GM23338 (cell line): ENCODE measurements around the gene CDK5RAP1. TPM values are rescaled to one million over a fixed set of nuclear protein-coding genes. Genes with fewer than 3 reads are reported as not detected.

Source experiments
- ATAC-seq: fragments of 200-7000 bp; cut with Tn5 transposase; 3 replicates; pipeline ENCODE4 v1.9.1; 2020
- DNase-seq: peaks from one replicate; pipeline ENCODE4 v3.0.0-alpha.2; 2015; ENCODE audit warnings: low spot score
- H2AFZ ChIP-seq: fragments of 200-600 bp; sonication (generic); 2 replicates; pipeline ENCODE4 v1.8.0; 2016; ENCODE audit warnings: antibody characterized with exemption, mild to moderate bottlenecking, moderate library complexity
- H3F3A ChIP-seq: fragments of 200-600 bp; sonication (generic); replicated peaks from 2 replicates; pipeline ENCODE4 v1.8.0; 2017; ENCODE audit warnings: antibody characterized with exemption, mixed run types, low read depth
- H3K27ac ChIP-seq: fragments of 200-600 bp; sonication (generic); 2 replicates; pipeline ENCODE4 v1.6.1; 2016; ENCODE audit warnings: low read depth
- H3K27me3 ChIP-seq: fragments of 200-600 bp; sonication (generic); 2 replicates; pipeline ENCODE4 v1.8.0; 2016; ENCODE audit warnings: mild to moderate bottlenecking, mixed run types, moderate library complexity; ENCODE audit not compliant: insufficient read depth
- H3K36me3 ChIP-seq: fragments of 200-600 bp; sonication (generic); 2 replicates; pipeline ENCODE4 v1.8.0; 2016; ENCODE audit warnings: mild to moderate bottlenecking; ENCODE audit not compliant: insufficient read depth
- H3K4me1 ChIP-seq: fragments of 200-600 bp; sonication (generic); 2 replicates; pipeline ENCODE4 v1.8.0; 2016; ENCODE audit warnings: mild to moderate bottlenecking, moderate library complexity; ENCODE audit not compliant: insufficient read depth
- H3K4me2 ChIP-seq: fragments of 200-600 bp; sonication (generic); 2 replicates; pipeline ENCODE4 v1.7.1; 2017; ENCODE audit warnings: mixed run types
- H3K4me3 ChIP-seq: fragments of 200-600 bp; sonication (generic); 2 replicates; pipeline ENCODE4 v1.6.1; 2016; ENCODE audit warnings: mixed run types
- H3K79me2 ChIP-seq: fragments of 200-600 bp; sonication (generic); replicated peaks from 2 replicates; pipeline ENCODE4 v1.8.0; 2017; ENCODE audit warnings: mild to moderate bottlenecking; ENCODE audit not compliant: insufficient read depth
- H3K9me2 ChIP-seq: fragments of 200-600 bp; sonication (generic); 2 replicates; pipeline ENCODE4 v1.8.0; 2017; ENCODE audit not compliant: insufficient read depth
- H4K20me1 ChIP-seq: fragments of 200-600 bp; sonication (generic); replicated peaks from 2 replicates; pipeline ENCODE4 v1.8.0; 2017; ENCODE audit warnings: mild to moderate bottlenecking; ENCODE audit not compliant: insufficient read depth
- H3K27ac Mint-ChIP-seq: 2 replicates; pipeline ENCODE4 v1.8.0; 2020; ENCODE audit warnings: inconsistent platforms, mild to moderate bottlenecking, moderate library complexity, mixed read lengths
- H3K27me3 Mint-ChIP-seq: 3 replicates; pipeline ENCODE4 v1.8.0; 2022; ENCODE audit warnings: low read depth, mild to moderate bottlenecking, moderate library complexity, mixed read lengths, inconsistent platforms; ENCODE audit not compliant: insufficient read depth, poor library complexity
- H3K36me3 Mint-ChIP-seq: 3 replicates; pipeline ENCODE4 v1.8.0; 2021; ENCODE audit warnings: low read depth, mild to moderate bottlenecking, inconsistent platforms, moderate library complexity, mixed read lengths
- H3K4me1 Mint-ChIP-seq: 3 replicates; pipeline ENCODE4 v1.8.0; 2020; ENCODE audit warnings: mild to moderate bottlenecking, inconsistent platforms, mixed read lengths
- H3K4me3 Mint-ChIP-seq: 3 replicates; pipeline ENCODE4 v1.8.0; 2021; ENCODE audit warnings: moderate library complexity, mild to moderate bottlenecking, inconsistent platforms, mixed read lengths
- H3K9me3 Mint-ChIP-seq: 3 replicates; pipeline ENCODE4 v1.8.0; 2020; ENCODE audit warnings: moderate library complexity, mild to moderate bottlenecking, inconsistent platforms, mixed read lengths
- CREB1 ChIP-seq: fragments of 250-450 bp; sonication (Bioruptor Pico); IDR thresholded peaks from 2 replicates; pipeline ENCODE4 v1.5.0; 2020; ENCODE audit warnings: low read depth, mild to moderate bottlenecking, moderate library complexity
- ETS1 ChIP-seq: IDR thresholded peaks from 2 replicates; pipeline ENCODE4 v1.6.1; 2016; ENCODE audit warnings: antibody characterized with exemption
- EZH2 ChIP-seq: fragments of 200-600 bp; sonication (generic); IDR thresholded peaks from one replicate; pipeline ENCODE4 v1.8.0; 2017; ENCODE audit warnings: antibody characterized with exemption, mild to moderate bottlenecking, low read depth; ENCODE audit not compliant: unreplicated experiment
- EZH2phosphoT487 ChIP-seq: fragments of 200-600 bp; sonication (generic); IDR thresholded peaks from one replicate; pipeline ENCODE4 v1.8.1; 2018; ENCODE audit warnings: antibody characterized with exemption; ENCODE audit not compliant: unreplicated experiment
- JUNB ChIP-seq: IDR thresholded peaks from one replicate; pipeline ENCODE4 v1.6.1; 2016; ENCODE audit warnings: antibody characterized with exemption; ENCODE audit not compliant: unreplicated experiment
- NANOG ChIP-seq: IDR thresholded peaks from 2 replicates; pipeline ENCODE4 v1.6.1; 2016; ENCODE audit warnings: antibody characterized with exemption, borderline replicate concordance
- POLR2AphosphoS5 ChIP-seq: IDR thresholded peaks from 2 replicates; pipeline ENCODE4 v1.6.1; 2016; ENCODE audit warnings: antibody characterized with exemption, low read depth
- STAT1 ChIP-seq: IDR thresholded peaks from one replicate; pipeline ENCODE4 v1.6.1; 2016; ENCODE audit warnings: antibody characterized with exemption; ENCODE audit not compliant: unreplicated experiment
- ZNF114 ChIP-seq: fragments of 250-450 bp; sonication (Bioruptor Pico); IDR thresholded peaks from 2 replicates; pipeline ENCODE4 v1.5.0; 2020; ENCODE audit warnings: mild to moderate bottlenecking, moderate library complexity
- ZNF331 ChIP-seq: fragments of 250-450 bp; sonication (Bioruptor Pico); IDR thresholded peaks from 2 replicates; pipeline ENCODE4 v1.5.0; 2020; ENCODE audit warnings: low read depth, mild to moderate bottlenecking, moderate library complexity
- polyA plus RNA-seq: library from polyadenylated mRNA; unstranded; fragments of >200 nt; fragmentation: Nextera tagmentation; extraction: Ambion mirVana; gene quantifications from 2 replicates; pipeline ENCODE4 v1.2.1, GENCODE V29; 2016
- total RNA-seq: library from RNA; depleted of rRNA; stranded (reverse); fragments of >200 nt; shearing (Covaris generic); gene quantifications from 2 replicates; pipeline ENCODE4 v1.2.3, GENCODE V29; 2014
- TF ChIP-seq, protein P1 (sequence below), 2 experiments: fragments of 200-600 bp in 1 of 2; sonication (generic) in 1 of 2; conservative IDR thresholded peaks; 2 replicates each; pipeline versions ENCODE4 v1.5.1 to v1.6.1; 2016 to 2017; ENCODE audit warnings: antibody characterized with exemption in 2 of 2, low read depth in 2 of 2, mild to moderate bottlenecking in 2 of 2, moderate library complexity in 1 of 2
- TF ChIP-seq, protein P2 (sequence below): IDR thresholded peaks from one replicate; pipeline ENCODE4 v1.6.1; 2018; ENCODE audit warnings: antibody characterized with exemption; ENCODE audit not compliant: unreplicated experiment
- TF ChIP-seq, protein P3 (sequence below): fragments of 250-450 bp; sonication (Bioruptor Pico); IDR thresholded peaks from 2 replicates; pipeline ENCODE4 v1.5.0; 2020; ENCODE audit warnings: mild to moderate bottlenecking, moderate library complexity

The CDK5RAP1 gene
- total and polyA plus RNA-seq, 2 experiments from 2014 or later = 33.8 to 38.1 TPM

DNA sequence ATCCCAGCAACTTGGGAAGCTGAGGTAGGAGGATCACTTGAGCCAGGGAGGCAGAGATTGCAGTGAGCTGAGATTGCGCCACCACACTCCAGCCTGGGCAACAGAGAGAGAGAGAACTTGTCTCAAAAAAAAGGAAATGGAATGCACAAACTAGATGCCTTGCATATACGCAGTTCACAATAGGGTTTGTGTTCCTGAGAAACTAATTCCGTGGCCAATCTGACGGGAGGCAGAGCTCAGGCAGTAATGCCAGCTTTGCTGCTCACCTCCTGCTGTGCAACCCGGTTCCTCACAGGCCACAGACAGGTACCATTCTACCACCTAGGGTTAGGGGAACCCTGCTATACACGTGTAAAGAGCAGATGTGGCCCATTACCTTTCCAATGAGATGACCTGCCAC lies 1.4 kb downstream of the CDK5RAP1 start:
- ATAC-seq (no peak), DNase-seq (no peak)
- no peaks in the 10 kb centered on the region for H3K27me3 ChIP-seq
- H3K9me2 ChIP-seq = no peaks in the 10 kb centered on the region
- no peak overlapping the region for H3K27ac Mint-ChIP-seq
- peaks cover 8% of the 10 kb centered on the region; the same call in 2 of the 3 replicates for H3K36me3 Mint-ChIP-seq
- H3K36me3 ChIP-seq = no peaks in the 10 kb centered on the region
- TF ChIP-seq ETS1 (no peak), STAT1 (no peak), JUNB (no peak), NANOG (no peak), EZH2phosphoT487 (no peak), ZNF331 (CRISPR knock-in tag) (no peak), CREB1 (CRISPR knock-in tag) (no peak), ZNF114 (CRISPR knock-in tag) (no peak), POLR2AphosphoS5 (no peak), EZH2 (no peak)
- TF ChIP-seq, protein P1, sequence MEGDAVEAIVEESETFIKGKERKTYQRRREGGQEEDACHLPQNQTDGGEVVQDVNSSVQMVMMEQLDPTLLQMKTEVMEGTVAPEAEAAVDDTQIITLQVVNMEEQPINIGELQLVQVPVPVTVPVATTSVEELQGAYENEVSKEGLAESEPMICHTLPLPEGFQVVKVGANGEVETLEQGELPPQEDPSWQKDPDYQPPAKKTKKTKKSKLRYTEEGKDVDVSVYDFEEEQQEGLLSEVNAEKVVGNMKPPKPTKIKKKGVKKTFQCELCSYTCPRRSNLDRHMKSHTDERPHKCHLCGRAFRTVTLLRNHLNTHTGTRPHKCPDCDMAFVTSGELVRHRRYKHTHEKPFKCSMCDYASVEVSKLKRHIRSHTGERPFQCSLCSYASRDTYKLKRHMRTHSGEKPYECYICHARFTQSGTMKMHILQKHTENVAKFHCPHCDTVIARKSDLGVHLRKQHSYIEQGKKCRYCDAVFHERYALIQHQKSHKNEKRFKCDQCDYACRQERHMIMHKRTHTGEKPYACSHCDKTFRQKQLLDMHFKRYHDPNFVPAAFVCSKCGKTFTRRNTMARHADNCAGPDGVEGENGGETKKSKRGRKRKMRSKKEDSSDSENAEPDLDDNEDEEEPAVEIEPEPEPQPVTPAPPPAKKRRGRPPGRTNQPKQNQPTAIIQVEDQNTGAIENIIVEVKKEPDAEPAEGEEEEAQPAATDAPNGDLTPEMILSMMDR (conservative IDR thresholded peaks at IDR 0.05; ENCODE audit: low read depth in 2 of 2) = no peak
- TF ChIP-seq, protein P2, sequence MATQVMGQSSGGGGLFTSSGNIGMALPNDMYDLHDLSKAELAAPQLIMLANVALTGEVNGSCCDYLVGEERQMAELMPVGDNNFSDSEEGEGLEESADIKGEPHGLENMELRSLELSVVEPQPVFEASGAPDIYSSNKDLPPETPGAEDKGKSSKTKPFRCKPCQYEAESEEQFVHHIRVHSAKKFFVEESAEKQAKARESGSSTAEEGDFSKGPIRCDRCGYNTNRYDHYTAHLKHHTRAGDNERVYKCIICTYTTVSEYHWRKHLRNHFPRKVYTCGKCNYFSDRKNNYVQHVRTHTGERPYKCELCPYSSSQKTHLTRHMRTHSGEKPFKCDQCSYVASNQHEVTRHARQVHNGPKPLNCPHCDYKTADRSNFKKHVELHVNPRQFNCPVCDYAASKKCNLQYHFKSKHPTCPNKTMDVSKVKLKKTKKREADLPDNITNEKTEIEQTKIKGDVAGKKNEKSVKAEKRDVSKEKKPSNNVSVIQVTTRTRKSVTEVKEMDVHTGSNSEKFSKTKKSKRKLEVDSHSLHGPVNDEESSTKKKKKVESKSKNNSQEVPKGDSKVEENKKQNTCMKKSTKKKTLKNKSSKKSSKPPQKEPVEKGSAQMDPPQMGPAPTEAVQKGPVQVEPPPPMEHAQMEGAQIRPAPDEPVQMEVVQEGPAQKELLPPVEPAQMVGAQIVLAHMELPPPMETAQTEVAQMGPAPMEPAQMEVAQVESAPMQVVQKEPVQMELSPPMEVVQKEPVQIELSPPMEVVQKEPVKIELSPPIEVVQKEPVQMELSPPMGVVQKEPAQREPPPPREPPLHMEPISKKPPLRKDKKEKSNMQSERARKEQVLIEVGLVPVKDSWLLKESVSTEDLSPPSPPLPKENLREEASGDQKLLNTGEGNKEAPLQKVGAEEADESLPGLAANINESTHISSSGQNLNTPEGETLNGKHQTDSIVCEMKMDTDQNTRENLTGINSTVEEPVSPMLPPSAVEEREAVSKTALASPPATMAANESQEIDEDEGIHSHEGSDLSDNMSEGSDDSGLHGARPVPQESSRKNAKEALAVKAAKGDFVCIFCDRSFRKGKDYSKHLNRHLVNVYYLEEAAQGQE = no peak
- TF ChIP-seq, protein P3, sequence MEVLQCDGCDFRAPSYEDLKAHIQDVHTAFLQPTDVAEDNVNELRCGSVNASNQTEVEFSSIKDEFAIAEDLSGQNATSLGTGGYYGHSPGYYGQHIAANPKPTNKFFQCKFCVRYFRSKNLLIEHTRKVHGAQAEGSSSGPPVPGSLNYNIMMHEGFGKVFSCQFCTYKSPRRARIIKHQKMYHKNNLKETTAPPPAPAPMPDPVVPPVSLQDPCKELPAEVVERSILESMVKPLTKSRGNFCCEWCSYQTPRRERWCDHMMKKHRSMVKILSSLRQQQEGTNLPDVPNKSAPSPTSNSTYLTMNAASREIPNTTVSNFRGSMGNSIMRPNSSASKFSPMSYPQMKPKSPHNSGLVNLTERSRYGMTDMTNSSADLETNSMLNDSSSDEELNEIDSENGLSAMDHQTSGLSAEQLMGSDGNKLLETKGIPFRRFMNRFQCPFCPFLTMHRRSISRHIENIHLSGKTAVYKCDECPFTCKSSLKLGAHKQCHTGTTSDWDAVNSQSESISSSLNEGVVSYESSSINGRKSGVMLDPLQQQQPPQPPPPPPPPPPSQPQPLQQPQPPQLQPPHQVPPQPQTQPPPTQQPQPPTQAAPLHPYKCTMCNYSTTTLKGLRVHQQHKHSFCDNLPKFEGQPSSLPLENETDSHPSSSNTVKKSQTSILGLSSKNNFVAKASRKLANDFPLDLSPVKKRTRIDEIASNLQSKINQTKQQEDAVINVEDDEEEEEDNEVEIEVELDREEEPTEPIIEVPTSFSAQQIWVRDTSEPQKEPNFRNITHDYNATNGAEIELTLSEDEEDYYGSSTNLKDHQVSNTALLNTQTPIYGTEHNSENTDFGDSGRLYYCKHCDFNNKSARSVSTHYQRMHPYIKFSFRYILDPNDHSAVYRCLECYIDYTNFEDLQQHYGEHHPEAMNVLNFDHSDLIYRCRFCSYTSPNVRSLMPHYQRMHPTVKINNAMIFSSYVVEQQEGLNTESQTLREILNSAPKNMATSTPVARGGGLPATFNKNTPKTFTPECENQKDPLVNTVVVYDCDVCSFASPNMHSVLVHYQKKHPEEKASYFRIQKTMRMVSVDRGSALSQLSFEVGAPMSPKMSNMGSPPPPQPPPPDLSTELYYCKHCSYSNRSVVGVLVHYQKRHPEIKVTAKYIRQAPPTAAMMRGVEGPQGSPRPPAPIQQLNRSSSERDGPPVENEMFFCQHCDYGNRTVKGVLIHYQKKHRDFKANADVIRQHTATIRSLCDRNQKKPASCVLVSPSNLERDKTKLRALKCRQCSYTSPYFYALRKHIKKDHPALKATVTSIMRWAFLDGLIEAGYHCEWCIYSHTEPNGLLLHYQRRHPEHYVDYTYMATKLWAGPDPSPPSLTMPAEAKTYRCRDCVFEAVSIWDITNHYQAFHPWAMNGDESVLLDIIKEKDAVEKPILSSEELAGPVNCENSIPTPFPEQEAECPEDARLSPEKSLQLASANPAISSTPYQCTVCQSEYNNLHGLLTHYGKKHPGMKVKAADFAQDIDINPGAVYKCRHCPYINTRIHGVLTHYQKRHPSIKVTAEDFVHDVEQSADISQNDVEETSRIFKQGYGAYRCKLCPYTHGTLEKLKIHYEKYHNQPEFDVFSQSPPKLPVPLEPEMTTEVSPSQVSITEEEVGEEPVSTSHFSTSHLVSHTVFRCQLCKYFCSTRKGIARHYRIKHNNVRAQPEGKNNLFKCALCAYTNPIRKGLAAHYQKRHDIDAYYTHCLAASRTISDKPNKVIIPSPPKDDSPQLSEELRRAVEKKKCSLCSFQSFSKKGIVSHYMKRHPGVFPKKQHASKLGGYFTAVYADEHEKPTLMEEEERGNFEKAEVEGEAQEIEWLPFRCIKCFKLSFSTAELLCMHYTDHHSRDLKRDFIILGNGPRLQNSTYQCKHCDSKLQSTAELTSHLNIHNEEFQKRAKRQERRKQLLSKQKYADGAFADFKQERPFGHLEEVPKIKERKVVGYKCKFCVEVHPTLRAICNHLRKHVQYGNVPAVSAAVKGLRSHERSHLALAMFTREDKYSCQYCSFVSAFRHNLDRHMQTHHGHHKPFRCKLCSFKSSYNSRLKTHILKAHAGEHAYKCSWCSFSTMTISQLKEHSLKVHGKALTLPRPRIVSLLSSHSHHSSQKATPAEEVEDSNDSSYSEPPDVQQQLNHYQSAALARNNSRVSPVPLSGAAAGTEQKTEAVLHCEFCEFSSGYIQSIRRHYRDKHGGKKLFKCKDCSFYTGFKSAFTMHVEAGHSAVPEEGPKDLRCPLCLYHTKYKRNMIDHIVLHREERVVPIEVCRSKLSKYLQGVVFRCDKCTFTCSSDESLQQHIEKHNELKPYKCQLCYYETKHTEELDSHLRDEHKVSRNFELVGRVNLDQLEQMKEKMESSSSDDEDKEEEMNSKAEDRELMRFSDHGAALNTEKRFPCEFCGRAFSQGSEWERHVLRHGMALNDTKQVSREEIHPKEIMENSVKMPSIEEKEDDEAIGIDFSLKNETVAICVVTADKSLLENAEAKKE (CRISPR knock-in tag) = no peak
- H3K9me3 Mint-ChIP-seq = no peaks in the 10 kb centered on the region
- H3K4me3 ChIP-seq = peak overlapping the region; percentile 99
- peak overlapping the region; percentile 95 for H3K4me3 Mint-ChIP-seq
- H3K79me2 ChIP-seq = peaks cover 61% of the 10 kb centered on the region
- peaks cover 6% of the 10 kb centered on the region; the same call in 1 of the 2 replicates for H3K4me1 ChIP-seq
- peaks cover 4% of the 10 kb centered on the region for H3K27me3 Mint-ChIP-seq
- H4K20me1 ChIP-seq = peaks cover 13% of the 10 kb centered on the region
- peak overlapping the region; percentile 98 for H3K4me2 ChIP-seq
- no peak overlapping the region for H2AFZ ChIP-seq
- H3K4me1 Mint-ChIP-seq = peaks cover 11% of the 10 kb centered on the region; the same call in 2 of the 3 replicates
- no peak overlapping the region for H3K27ac ChIP-seq
- 0 out of 2 replicates have a peak, but pooled peaks cover 4% of the 10 kb centered on the region for H3F3A ChIP-seq
